GM18907 (cell line): ENCODE measurements around the gene TEX2.

ENCODE experiments used
- ATAC-seq: cut with Tn5 transposase; IDR thresholded peaks from one replicate; pipeline ENCODE4 v1.9.1; 2021; ENCODE audit warnings: mild to moderate bottlenecking, moderate library complexity; ENCODE audit not compliant: unreplicated experiment

The TEX2 gene

GRCh38 chr17:64123114-64123513 lies 139.9 kb downstream of the TEX2 start:
- ATAC-seq = no peak

GRCh38 chr17:64120972-64121786 lies 141.9 kb downstream of the TEX2 start:
- ATAC-seq = peak; percentile 62

GRCh38 chr17:64120159-64120810 lies 142.8 kb downstream of the TEX2 start:
- ATAC-seq = no peak

GRCh38 chr17:64117981-64118979 lies 144.8 kb downstream of the TEX2 start:
- no peak for ATAC-seq

GRCh38 chr17:64115822-64116534 lies 147.1 kb downstream of the TEX2 start:
- ATAC-seq = no peak

- no peak for ATAC-seq
Measured at GRCh38 chr17:64115043-64115698, 147.9 kb downstream of the TEX2 start.

DNA sequence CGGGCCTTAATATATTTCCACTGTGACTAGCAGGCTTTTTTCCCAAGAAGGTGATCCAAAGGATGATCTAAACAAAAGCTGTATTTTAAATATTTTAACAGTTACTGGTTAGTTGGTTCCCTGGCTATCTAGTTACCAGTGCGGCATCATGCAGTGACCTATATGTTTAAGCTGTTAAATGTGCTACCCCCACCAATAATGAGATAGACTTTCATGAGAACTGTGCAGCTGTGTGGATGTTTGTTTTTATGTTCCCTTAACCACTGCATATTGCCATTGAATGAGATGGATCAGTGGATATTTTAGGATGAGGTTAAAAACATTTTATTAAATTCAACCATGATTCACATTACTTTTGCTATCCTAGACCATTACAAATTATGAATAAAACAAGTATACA lies 150.1 kb downstream of the TEX2 start:
- ATAC-seq = no peak

DNA sequence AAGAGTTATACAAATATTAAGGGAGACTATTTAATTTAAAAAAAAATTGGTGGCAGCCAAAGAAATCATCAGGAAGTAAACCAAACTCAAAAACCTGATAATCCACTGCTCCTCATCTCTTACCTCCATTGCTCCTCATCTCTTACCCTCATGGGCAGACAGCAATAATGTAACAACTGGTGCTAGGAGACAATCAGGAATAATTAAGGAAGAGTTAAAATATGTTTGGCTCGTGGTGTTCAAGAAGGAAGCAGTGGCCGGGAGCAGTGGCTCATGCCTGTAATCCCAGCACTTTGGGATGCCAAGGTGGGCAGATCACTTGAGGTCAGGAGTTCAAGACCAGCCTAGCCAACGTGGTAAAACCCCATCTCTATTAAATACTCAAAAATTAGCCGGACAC lies 151.2 kb downstream of the TEX2 start:
- ATAC-seq = no peak

GRCh38 chr17:64110379-64111152 lies 152.5 kb downstream of the TEX2 start:
- ATAC-seq = no peak

- no peak for ATAC-seq
Measured at GRCh38 chr17:64109400-64109799, 153.7 kb downstream of the TEX2 start.

DNA sequence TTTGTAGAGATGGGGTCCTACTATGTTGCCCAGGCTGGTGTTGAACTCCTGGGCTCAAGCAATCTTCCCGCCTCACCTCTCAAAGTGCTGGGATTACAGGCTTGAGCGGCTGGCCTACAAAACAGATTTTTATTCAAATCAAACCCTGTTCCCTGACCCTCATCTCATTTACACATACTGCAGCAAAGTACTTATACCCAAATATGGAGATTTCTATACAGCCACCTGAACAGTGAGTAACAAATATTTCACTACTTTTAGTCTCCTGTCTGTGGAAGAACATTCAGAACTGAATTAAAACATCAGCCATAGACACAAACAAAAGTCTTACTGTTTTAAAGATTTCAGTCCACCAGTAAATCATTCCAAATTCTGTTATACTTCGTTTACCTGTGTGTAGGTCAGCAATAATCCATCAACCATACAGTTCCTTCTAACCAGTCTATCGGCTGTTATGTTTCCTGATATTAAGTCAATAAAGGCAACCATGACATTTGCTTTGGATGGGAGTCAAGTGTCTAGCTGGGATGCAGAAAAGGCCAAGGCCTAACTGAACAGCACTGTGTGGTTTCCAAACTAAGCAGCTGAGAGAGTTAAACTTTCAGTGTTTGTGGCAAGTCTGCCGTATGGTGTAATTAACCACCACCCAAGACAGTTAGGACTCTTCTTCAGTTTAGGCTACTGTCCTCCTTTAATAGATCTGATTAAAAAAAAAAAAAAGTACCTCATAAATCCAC lies 155.4 kb downstream of the TEX2 start:
- ATAC-seq = no peak

- no peak for ATAC-seq
Measured at GRCh38 chr17:64106918-64107317, 156.1 kb downstream of the TEX2 start.

DNA sequence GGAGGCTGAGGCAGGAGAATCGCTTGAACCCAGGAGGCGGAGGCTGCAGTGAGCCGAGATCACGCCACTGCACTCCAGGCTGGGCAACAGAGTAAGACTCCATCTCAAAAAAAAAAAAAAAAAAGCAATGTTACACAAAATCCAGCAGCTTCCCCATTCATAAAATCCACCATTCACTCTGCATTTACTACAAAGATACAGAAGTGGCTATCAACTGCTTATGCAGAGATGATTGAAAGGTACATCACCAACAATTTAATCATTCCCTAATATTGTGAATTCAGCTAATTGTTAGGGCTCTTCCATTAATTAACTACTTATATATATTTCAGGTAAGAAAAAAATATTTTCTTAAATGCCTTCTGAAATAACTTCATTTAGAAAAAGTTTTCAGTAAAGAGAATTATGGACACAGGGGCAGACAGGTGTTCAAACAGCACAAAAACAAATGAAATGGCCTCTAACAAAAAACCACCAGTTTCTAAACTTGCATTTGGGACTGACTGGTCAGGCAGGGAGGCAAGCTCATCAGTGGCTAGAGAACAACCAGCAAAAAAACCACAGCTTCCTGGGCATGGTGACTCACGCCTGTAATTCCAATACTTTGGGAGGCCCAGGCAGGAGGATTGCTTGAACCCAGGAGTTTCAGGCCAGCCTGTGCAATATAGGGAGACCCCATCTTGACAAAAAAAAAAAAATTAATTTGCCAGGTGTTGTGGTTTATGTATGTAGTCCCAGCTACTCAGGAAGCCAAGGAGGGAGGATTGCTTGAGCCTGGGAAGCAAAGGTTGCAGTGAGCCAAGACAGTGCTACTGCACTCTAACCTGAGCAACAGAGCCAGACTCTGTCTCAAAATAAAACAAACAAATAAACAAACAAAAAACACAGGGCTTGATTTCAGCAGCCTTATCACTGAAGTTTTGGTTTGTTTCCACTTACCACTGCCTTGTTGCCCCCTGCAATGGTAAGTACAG lies 159.4 kb downstream of the TEX2 start:
- ATAC-seq = no peak

DNA sequence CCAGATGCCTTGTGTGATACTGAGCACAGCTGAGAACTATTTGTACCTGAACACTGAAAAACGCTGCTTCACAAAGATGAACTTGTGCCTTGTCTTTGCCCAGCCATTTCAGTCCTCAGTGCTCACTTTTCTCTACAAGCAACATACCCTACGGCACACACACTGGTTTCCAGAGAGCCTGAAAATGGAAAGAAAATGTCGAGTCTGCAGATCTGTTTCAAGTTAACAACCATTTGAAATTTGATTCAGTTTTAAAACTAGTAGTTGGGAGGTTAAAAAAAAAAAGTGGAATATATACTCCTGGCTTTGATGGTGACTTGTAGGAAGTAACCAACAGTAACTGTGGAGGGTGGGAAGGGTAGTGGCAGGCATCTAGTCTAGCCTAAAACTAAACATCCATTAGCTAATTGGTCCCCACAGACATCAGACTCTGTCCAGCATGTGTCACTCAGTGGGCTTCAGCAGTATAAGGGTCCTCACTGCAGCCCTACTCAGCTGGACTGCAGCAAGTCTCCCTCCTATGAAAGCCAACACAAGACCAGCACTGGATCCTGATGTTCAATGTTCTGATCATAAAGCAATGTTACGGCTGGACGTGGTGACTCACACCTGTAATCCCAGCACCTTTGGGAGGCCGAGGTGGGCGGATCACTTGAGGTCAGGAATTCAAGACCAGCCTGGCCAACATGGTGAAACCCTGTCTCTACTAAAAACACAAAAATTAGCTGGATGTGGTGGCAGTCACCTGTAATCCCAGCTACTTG lies 160.3 kb downstream of the TEX2 start:
- no peak for ATAC-seq

GRCh38 chr17:64099543-64099942 lies 163.5 kb downstream of the TEX2 start:
- no peak for ATAC-seq
